Right renal cortex interstitium (tissue), 3 donors: ENCODE data around the gene HOXA2. TPM values are rescaled to one million over a fixed set of nuclear protein-coding genes. Genes with fewer than 3 reads are reported as not detected.

ENCODE experiments used
- DNase-seq, 3 donors: peaks; one replicate each; pipeline ENCODE4 v3.0.0-alpha.2; 2013; ENCODE audit warnings: low read depth in 3 of 3, low spot score in 2 of 3
- polyA plus RNA-seq, 3 donors: library from polyadenylated mRNA; unstranded; fragments of 120-200 nt; gene quantifications; one replicate each; pipeline ENCODE4 v1.2.1, GENCODE V29; 2013; ENCODE audit not compliant: insufficient read length in 3 of 3

HOXA2 gene
- polyA plus RNA-seq, 3 donors = 6.7 to 8.5 (median 7.1) TPM

DNA sequence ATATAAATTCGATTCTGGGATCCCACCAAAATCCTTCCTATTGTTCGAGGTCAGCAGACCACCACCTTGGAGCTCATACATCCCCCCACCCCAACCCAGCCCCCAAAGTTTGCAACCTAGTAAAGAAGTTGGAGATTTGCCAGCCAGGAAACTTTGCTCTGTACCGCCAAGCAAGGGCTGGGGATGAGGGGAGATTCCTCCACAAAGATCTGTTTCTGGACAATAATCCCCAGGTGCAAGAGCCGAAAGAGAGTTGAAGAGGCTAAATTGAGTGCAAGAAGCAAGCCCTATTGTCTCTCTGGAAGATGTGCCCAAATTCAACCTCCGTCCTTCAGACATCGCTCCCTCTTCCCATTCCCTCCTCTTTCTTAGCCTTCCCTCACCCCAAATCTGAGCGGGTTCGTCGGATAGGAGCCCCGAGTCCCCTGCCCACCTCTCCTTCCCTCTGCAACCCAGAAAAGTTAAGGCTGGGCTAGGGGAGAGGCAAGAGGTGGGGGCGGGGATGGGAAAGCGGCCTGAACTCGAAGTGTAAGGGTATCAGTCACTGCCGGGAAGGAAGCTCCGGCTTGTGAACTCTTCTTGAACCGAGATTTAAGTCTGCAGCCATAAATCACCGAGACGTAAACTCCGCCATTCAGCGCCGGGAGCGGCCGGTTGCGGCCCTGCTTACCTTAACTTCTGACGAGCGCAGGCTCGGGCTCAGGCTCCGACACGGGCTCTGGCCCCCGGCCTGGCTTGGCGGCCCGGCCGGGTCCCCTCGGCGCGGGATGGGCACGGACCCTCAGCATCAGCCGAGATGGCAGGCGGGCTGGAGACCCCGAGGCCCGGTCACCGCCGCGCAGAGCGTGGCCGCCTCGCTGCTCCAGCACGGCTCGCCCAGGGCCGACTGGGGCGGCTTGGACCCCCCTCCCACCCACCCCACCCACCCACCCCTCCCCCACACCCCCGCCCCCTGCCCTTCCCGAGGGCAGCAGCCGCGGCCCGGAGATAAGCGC lies 10.8 kb upstream of the HOXA2 start:
- DNase-seq = no peak

DNA sequence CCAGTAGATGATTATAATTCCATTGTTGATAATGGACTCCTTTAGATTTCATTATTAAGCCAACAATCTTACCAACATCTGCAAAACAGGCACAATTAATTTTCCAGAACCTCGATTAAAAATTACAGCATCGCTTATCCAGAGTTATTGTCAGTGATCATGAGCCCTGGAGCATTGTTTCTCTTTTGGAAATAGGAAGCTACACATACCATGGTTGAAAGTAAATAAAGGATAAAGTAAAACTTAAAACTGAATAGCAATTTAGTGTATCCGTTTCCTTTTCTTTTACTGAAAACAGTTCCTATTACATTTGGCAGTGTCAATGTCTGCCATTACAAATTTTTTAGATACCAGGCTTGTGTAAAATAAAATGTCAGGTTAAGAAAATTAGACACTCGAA lies 9.9 kb upstream of the HOXA2 start:
- no peak for DNase-seq

DNA sequence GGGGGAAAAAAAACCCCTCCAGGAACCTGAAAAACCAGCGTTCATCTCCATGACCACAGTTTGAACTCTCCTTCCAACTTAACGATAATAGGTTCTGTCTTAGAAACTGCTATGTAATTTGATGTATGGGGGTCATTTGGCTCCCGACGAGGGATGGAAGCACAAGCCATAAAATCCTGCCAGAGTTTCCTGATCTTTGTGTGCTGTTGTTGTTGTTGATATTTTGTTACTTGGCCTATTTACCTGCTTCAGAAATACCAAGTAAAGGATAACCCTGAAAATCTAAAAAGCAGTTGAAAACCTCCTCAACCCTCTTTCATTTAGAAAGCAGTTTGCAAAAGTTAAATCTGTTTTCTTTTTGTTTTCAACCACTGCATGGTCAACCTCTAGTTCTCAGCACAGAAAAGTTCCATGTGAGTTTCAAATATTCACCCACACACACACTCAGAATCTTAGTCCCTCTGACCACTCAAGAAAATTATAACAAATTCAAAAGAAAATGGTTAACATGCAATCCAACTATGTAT lies 9.3 kb upstream of the HOXA2 start:
- DNase-seq = no peak

DNA sequence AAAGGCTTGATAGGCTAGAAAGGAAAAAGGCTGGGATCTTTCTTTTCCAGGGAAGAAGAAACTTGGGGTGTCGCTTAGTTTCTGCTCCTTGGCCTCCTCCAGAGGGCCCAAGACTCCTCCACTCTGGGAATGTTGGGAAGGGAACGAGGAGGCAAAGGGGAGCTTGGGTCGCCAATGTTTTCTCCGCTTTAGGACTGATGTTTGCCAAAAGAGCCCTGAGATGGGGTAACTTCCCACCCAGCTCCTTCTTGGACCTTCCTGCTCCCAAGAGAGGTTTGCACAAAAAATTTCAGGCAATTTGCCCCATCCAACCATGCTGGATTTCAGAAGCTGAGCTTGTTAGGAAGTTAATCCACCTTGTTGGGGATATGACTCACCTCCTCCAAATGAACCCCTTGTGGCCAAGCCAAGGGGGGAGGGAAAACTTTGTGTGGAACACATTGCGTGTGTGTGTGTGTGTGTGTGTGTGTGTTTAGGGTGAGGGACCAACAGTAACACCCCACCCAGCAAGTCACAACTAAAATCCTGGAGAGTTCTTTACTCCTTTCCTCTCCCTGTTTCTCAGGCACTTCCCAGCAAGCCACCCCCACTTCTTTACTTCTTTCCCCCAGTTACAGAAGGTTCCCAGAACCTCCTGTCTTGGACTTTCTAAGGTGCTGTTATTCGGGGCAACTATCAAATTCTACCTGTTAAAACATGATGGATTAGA lies 8.7 kb upstream of the HOXA2 start:
- DNase-seq = no peak

DNA sequence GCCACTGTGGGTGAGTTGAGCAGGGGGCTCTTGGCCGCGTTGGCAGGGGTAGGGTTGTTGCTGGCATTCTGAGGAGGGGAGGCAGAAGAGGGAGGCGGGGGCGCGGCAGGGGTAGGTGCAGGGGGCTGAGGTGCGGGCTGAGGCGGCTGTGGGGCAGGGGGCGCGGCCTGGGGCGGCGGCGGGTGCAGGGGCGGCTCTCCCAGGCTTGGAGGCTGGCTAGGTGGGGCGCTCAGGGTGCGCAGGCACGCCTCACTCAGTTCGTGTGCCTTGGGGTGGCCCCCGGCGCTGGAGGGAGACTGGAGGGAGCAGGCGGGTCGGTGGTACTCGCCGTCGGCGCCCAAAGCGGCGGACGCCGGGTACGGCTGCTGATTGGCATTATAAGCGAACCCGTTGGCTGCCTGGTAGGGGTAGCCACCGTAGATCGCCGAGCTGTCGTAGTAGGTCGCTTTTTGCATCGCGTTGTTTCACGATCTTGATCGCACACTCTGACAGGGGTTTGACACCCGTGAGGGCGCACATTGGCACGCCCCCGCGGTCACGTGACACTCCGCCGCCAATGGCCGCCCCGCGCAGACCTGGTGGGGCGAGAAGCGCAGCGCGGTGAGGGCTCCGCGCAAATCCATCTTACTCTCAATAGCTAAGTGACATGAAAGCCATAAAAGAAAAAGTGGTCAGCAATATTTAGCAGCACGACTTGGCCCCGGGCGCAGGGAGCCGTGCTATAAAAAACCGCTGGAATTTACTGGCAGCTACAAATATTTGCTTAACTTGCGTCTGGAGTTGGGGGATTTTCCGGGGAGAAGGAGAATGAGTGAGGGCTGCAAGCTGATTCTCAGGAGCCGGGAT lies 7.9 kb upstream of the HOXA2 start:
- no peak for DNase-seq

DNA sequence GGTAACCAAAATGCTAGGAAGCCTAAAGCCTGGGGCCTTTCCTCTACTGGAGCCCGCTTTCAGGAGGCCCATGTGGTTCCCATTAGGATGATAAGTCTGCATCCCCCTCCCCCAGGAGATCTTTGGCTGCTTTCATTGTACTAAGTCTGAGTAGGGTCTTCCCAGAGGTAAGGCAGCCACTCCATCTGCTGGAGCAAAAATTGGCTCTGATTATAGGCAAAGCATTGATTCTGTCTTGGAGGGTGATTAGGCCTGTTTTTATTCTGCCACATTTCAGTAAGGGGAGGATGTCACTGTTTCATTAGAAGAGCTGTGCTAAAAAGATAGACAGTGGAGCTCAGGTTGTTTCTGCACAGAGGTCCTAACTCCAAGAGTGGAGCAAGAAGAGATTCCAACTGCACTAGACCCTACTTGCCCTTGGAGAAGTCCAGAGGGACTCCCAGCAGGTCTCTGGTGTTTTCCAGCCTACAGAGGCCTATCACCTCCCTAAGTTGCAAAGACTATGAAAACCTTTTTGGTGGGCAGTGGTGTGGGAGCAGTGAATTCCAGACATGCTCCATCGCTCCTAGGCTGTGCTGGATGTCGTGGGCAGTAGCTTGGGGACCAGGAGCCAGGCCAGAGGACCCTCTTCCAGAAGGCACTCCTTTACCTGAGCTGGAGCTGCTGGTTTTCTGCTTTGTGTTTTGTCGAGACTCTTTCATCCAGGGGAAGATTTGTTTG lies 7.1 kb upstream of the HOXA2 start:
- no peak for DNase-seq

DNA sequence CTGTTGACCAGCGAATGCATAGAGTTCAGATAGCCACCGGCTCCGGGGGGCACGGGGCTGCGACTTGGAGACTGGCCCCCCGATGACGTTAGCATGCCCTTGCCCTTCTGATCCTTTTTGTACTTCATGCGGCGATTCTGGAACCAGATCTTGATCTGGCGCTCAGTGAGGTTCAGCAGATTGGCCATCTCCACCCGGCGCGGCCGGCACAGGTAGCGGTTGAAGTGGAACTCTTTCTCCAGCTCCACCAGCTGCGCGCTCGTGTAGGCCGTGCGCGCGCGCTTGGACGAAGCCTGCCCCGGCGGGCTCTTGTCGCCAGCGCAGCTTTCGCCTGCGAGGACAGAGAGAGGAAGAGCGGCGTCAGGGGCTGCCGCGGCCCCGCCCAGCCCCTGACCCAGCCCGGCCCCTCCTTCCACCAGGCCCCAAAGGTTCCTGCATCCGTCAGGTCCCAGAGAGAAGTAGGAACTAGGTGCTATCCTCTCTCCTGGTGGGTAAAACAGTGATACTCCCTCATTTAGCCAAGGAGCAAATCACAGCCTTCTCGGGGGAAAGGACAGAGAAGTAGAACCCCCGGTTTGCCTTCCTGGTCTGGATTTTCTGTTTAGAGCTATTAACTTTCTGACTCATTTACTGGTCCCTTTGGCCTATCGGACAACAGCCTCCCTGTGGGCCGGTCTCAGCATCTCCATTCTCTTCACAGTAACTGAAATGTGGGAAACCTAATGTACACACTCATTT lies 6.1 kb upstream of the HOXA2 start:
- no peak for DNase-seq

DNA sequence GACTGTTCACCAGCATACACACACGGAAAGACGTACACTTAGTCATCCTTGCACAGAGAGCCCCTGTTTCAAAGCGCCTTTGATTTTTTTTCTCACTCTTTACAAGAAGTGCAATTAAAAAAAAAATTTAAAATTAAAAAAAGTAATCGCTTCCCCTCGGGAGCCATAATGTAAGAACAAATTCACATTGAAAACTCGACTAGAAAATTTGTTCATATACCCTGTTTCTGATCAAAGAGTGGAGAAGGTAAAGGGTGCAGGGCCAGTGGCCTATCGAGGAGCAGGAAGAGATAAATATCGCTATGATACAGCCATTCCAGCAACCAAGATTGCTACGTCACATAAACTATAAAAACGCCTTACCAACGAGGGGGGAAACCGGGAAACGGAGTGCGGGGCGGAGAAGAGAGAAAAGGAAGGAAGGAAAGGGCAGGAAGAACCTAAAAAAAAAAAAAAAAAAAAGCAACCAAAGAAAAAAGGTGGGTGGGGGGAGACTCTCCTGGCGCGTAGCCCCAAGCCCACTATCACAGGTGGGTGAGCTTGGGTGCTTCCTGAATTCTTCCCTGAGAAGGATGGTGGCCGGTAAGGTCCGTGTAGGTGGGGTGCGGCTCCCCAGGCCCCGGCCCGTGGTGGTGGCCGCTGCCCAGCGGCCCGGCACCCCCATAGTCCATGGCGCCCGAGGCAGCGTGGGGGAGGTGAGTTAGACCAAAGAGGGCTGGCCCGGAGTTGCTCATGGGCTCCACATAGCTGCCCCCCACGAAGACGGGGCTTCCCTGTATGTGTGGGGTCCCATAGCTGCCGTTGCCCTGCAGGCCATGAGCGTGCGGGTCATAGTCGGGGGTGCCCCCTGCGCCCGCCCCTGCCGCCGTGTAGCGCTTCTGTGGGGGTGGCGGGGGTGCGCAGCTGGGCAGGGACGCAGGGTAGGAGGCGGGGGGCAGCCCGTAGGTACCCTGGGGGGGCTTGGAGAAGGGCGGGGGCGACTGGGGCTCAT lies 5.2 kb upstream of the HOXA2 start:
- no peak for DNase-seq

DNA sequence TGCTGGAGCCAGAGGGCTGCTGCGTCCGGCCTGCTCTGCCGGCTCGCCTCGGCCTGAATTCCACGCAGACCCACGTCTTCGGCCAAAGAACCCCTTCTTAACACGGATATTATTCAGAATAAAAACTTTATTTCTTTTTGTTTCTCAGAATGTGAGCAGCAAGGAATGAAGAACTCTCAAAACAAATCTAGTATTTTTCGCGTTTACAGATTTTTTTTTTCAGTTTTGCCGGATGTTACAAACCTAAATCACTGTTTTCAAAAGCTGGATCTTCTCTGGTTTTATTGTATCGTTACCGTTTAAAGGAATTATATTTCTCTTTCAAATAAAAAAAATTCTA lies 4.4 kb upstream of the HOXA2 start:
- no peak for DNase-seq

DNA sequence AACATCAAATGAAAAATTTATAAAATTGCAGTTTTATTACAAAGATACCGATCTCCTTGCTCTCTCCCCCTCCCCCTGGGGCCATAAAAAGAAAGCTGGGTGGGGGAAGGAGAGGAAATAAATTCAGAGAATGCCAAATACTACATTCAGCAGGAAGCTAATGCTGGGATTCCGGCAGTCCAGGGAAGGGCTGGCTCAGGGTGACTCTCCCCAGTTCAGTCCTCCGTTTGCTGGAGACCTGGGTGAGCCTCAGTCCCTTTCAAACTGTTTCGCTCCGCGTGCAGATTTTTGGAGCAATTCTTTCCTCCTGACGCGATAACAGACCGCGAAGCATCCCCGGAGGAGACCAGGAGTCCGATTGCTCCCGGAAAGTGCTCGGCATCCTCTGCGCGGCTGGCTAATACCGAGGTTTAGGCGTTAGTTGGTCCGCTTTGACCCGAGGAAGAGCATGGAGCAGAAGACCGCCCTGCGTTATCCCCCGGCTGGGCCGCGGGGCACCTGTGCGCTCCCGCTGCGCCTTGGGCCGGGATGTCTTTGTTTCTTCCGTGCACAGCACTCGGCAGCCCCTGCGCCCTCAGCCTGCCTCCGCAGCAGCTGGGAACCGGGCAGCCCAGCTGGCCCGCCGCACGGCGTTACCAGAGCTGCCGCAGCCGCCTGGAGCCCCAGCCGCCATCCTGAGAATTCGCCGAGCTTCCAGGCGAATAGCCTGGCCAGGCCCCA lies 3.9 kb upstream of the HOXA2 start:
- DNase-seq = no peak

DNA sequence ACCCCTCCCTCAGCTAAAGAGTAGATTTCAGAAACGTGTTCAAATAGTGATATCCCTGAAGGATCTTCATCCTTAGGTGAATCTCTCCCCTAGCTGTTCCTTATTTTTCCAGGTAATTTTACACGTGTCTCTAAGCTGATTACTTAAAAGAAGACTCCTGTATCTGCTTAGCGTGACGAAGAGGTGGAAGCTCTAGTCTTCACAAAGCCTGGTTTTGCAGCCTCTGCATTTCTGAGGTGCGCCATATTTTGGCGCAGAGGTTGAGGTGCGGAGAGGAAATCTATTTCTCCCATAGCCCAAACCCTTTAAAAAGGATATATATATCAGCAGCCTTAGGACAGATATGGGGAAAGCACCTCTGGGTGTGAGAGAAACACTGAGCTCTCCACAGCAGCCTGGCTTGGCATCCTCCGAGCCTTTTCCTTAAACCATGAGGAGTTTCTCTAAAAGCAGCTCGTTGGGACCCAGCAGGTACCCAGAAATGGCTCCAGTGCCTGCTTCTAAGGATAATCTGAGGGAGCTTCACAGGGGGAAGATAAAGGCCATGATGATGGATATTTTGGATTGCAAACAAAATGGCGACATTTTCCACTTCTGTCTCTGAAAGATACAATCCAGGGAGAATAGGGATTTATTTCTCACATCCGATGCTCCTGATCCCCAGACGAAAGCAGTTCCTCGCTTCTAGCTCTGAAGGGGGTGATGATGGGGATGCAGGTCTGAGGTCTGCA lies 3.0 kb upstream of the HOXA2 start:
- DNase-seq = no peak

DNA sequence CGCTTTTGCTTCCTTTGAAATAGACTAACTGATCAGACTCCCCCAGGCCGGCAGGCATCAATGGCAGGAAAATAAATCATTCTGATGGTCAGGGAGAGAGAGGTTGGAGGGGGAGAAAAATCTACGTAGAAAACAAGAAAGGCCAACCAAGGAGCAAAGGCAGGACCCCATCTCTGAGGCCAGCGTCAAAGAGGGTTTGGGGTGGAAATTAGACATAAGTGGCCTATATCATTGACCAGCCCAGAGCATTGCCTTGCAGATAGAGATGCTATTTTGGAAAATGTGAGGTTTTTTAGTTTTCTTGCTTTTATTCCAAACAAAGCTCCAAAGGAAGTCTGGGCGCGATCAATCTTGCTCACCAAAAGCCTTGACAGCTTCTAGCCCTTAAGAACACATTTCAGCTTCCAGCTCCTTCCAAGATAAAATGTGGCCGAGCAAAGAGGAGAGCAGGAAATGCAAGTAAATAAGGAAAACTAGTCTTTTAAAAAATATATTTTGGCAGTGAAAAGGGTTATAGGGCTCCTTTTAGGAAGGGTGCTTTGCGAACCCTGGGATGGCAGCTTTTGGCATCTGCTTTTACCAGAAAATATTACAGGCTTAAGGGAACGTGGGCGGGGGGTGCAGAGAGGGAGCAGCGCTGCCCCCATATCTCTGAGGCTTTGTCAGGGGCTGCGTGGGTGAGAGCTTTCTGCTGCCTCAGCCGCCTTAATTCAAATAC lies 2.0 kb upstream of the HOXA2 start:
- DNase-seq = peak; percentile 71 to 78 (median 73)

DNA sequence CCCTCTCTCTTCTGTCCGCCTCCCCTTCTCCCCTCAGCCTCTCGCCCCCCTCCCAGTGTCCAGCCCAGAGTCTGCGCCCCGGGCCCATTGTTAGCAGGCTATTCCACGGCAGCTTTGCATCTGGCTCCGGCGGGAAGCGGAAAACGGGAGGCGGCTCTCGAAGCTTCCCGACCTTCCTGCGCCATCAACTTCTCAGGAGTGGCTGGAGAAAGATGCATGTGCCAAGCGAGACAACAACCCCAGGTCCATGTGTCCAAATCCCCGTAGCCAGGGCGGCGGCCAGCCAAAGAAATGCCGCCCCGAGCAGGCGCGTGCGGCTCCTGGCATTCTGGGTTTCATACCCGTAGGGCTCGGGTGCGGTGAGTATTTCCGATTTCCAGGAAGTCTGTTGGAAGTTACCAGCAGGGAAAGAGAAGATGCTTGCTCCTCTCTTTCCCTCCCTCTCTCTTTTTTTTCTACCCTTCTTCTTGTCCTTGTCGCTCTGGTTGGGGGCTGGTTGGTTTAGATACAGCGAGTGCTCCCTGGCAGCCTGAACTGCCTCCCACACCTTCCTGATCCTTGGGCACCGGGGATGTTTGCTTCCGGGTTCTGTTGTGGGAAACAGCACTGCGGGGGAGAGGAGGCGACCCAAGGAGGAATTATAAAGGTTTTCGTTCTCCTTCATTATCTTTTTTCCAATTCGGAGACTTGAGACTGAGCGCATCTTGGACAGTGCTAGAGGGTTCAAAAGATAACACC lies 1.2 kb upstream of the HOXA2 start:
- DNase-seq = peak; percentile 31 to 40 (median 39)

DNA sequence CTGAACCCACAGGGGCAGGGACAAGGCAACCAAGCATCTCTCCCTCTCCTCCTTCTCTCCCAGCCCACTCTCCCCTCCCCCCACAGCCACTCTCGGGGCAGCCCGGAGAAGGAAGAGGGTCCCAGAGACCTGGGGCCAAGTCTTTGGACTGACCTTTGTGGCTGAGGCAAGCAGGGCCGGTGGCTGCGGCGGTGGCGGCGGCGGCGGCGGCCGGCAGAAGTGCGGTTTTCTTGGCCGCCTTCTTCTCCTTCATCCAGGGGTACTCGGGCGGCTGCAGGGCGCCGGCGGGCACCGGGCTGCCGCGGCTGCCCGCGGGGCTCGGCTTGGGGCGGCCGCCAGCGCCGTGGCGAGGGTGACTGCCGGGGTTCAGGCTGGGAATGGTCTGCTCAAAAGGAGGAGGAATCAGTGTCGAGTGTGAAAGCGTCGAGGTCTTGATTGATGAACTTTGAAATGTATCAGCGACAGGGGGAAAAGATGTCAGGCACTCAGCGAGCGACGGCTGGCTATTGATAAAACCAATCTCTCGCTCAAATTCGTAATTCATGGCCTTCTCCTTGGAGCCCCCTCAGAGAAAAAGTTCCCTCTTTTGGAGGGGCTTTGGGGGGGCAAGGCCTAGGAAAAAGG lies 414 bp downstream of the HOXA2 start:
- DNase-seq = peak in 1 of 3 donors; percentile 32
